ENCODE measurements around the gene MRPS12. TPM values are rescaled to one million over a fixed set of nuclear protein-coding genes. Genes with fewer than 3 reads are reported as not detected.

The MRPS12 gene
- total RNA-seq, 1 experiment from 2014 or later = 115 TPM

- DNase-seq = no peak
- peaks cover 5% of the 10 kb centered on the region for H3K36me3 ChIP-seq (replicated peaks; ENCODE audit: control insufficient read depth, insufficient read depth, low read length)
- H3K4me3 ChIP-seq (ENCODE audit: insufficient read depth, low read depth, low read length) = no peak overlapping the region
Measured at GRCh38 chr19:38901683-38902082, 29.1 kb upstream of the MRPS12 start.

GRCh38 chr19:38904581-38905539, 25.9 kb upstream of the MRPS12 start:
- H3K4me3 ChIP-seq (ENCODE audit: insufficient read depth, low read depth, low read length) = no peak overlapping the region
- H3K27me3 ChIP-seq (ENCODE audit: control insufficient read depth, insufficient read depth, low read length) = no peaks in the 10 kb centered on the region
- H3K36me3 ChIP-seq (replicated peaks; ENCODE audit: control insufficient read depth, insufficient read depth, low read length) = peaks cover 5% of the 10 kb centered on the region
- peak; percentile 25 for DNase-seq

More at GRCh38 chr19:38901683-38902082, 29.1 kb upstream of the MRPS12 start:
- peaks cover 13% of the 10 kb centered on the region for H3K27me3 ChIP-seq (ENCODE audit: control insufficient read depth, insufficient read depth, low read length)

DNA sequence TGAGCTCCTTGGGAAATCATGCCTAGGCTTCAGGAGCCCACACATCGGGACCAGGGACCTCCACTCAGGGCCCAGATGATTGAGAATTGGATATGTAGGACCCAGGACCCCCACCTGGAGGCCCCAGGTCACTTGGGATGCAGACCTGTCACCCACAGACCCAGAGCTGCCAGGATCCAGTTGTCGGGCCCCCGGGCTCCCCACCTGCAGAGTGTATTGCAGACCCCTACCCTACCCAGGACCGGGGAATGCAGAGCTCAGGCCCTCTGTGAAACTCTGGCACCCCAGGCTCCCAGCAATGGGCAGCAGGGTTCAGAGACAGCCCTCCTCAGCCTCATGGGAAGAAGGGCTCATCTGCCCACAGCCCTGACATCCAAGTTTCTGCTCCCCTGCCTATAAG, 25.1 kb upstream of the MRPS12 start:
- no peak overlapping the region for H3K4me3 ChIP-seq (ENCODE audit: insufficient read depth, low read depth, low read length)
- H3K27me3 ChIP-seq (ENCODE audit: control insufficient read depth, insufficient read depth, low read length) = no peaks in the 10 kb centered on the region; the same call in 1 of the 2 replicates
- peak; percentile 27 for DNase-seq
- H3K36me3 ChIP-seq (replicated peaks; ENCODE audit: control insufficient read depth, insufficient read depth, low read length) = peaks cover 5% of the 10 kb centered on the region

GRCh38 chr19:38907227-38907626, 23.5 kb upstream of the MRPS12 start:
- H3K36me3 ChIP-seq (replicated peaks; ENCODE audit: control insufficient read depth, insufficient read depth, low read length) = peaks cover 5% of the 10 kb centered on the region
- H3K27me3 ChIP-seq (ENCODE audit: control insufficient read depth, insufficient read depth, low read length) = peaks cover 7% of the 10 kb centered on the region; the same call in 1 of the 2 replicates
- peak; percentile 42 for DNase-seq
- no peak overlapping the region for H3K4me3 ChIP-seq (ENCODE audit: insufficient read depth, low read depth, low read length)

- DNase-seq = peak; percentile 31
- Histone ChIP-seq H3K36me3 (replicated peaks; ENCODE audit: control insufficient read depth, insufficient read depth, low read length) (peaks cover 5% of the 10 kb centered on the region), H3K4me3 (ENCODE audit: insufficient read depth, low read depth, low read length) (no peak overlapping the region), H3K27me3 (ENCODE audit: control insufficient read depth, insufficient read depth, low read length) (peaks cover 10% of the 10 kb centered on the region; the same call in 1 of the 2 replicates)
Measured at GRCh38 chr19:38907670-38908069, 23.1 kb upstream of the MRPS12 start.

DNA sequence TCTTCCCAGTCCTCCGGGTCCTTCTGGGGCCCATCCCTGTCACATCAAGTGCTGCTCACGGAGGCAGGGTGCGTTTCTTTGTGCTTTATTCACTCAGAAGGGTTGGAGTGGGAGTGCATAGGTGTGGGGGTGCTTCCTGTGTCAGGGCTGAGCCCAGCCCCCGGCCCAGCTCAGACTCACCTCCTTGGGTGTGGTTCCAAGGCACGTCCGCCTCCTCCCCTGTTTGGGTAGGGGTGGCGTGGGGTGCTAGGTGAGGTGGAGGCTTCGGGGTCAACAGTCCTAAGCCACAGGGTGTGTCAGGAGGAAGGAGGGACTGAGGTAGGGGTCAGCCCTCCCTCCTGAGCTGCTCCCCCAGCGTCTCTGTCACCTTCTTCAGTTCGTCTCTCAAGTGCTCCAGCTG, 21.8 kb upstream of the MRPS12 start:
- Histone ChIP-seq H3K4me3 (ENCODE audit: insufficient read depth, low read depth, low read length) (no peak overlapping the region), H3K27me3 (ENCODE audit: control insufficient read depth, insufficient read depth, low read length) (peaks cover 10% of the 10 kb centered on the region; the same call in 1 of the 2 replicates), H3K36me3 (replicated peaks; ENCODE audit: control insufficient read depth, insufficient read depth, low read length) (peaks cover 5% of the 10 kb centered on the region)
- peak; percentile 53 for DNase-seq

DNA sequence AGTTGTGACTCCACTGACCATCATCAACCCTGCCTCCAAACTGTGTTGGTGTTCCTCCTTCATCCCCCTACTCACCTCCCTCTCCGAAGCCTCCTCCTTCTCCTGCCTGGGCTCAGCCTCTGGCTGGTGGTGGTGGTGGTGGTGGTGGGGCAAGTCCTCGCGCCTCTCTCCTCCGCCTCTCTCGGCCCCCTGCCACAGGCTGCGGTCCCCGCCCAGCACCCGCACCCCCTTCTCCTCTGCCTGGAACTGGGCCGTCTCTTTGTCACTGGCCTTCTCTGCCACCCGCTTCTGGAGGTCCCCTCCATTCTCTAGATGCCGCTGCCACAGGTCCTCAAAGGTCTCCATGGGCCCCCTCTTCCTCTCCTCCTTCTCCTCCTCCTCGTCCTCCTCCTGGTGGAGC, 20.3 kb upstream of the MRPS12 start:
- H3K36me3 ChIP-seq (replicated peaks; ENCODE audit: control insufficient read depth, insufficient read depth, low read length) = no peaks in the 10 kb centered on the region; the same call in none of the 2 replicates
- H3K27me3 ChIP-seq (ENCODE audit: control insufficient read depth, insufficient read depth, low read length) = peaks cover 10% of the 10 kb centered on the region; the same call in 1 of the 2 replicates
- DNase-seq = peak; percentile 41
- no peak overlapping the region for H3K4me3 ChIP-seq (ENCODE audit: insufficient read depth, low read depth, low read length)

GRCh38 chr19:38911388-38912001, 19.2 kb upstream of the MRPS12 start:
- no peak for DNase-seq
- no peaks in the 10 kb centered on the region; the same call in 1 of the 2 replicates for H3K36me3 ChIP-seq (replicated peaks; ENCODE audit: control insufficient read depth, insufficient read depth, low read length)
- no peak overlapping the region for H3K4me3 ChIP-seq (ENCODE audit: insufficient read depth, low read depth, low read length)
- H3K27me3 ChIP-seq (ENCODE audit: control insufficient read depth, insufficient read depth, low read length) = peaks cover 10% of the 10 kb centered on the region; the same call in 1 of the 2 replicates

GRCh38 chr19:38912600-38913514, 17.9 kb upstream of the MRPS12 start:
- no peaks in the 10 kb centered on the region; the same call in 1 of the 2 replicates for H3K36me3 ChIP-seq (replicated peaks; ENCODE audit: control insufficient read depth, insufficient read depth, low read length)
- no peak overlapping the region for H3K4me3 ChIP-seq (ENCODE audit: insufficient read depth, low read depth, low read length)
- DNase-seq = peak; percentile 39
- H3K27me3 ChIP-seq (ENCODE audit: control insufficient read depth, insufficient read depth, low read length) = peaks cover 10% of the 10 kb centered on the region; the same call in 1 of the 2 replicates

GRCh38 chr19:38913958-38914357, 16.8 kb upstream of the MRPS12 start:
- no peak overlapping the region for H3K4me3 ChIP-seq (ENCODE audit: insufficient read depth, low read depth, low read length)
- peaks cover 10% of the 10 kb centered on the region; the same call in 1 of the 2 replicates for H3K27me3 ChIP-seq (ENCODE audit: control insufficient read depth, insufficient read depth, low read length)
- DNase-seq = peak; percentile 32
- H3K36me3 ChIP-seq (replicated peaks; ENCODE audit: control insufficient read depth, insufficient read depth, low read length) = no peaks in the 10 kb centered on the region; the same call in 1 of the 2 replicates

DNA sequence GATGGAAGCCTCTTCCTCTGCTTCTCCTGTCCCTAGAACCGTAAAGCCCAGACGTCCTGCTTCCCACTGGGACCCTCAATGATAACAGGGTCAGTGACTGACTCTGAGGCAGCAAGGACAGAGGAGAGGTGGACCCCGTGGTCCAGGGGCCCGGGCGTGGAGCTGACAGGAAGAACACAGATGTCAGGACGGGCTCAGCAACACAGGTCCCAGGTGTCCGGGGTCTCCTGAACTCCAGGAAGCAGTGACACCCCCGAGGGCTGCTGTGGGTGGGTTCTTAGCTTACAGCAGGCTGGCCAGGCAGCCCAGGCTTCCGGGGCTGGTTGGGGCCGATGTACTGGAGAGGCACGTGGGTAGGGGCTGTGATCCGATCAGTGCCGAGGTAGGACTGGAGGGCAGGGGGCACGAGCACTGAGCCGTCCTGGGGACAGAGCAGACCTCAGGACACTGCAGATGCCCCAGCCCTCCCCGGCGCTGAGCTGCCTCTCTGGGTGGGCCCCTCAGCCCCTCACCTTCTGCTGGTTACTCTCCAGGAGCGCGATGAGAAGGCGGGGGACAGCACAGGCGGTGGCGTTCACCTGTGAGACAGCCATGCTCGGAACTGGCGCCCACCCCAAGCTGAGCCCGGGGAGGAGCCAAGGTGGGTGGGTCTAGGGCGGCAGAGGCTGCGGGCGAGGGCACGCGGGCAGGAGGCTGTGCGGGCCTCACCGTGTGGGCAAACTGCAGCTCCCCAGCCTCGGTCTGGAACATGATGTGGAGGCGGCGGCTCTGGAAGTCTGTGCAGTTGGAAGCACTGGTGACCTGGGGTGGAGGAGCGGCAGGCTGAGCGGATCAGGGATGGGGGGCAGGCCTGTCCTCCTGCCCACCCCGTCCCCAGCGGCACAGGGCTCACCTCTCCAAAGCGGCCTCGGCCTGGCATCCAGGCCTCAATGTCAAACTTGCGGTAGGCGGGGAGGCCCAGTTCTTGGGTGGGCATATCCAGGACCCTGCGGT, 15.1 kb upstream of the MRPS12 start:
- Histone ChIP-seq H3K4me3 (ENCODE audit: insufficient read depth, low read depth, low read length) (no peak overlapping the region), H3K36me3 (replicated peaks; ENCODE audit: control insufficient read depth, insufficient read depth, low read length) (peaks cover 1% of the 10 kb centered on the region), H3K27me3 (ENCODE audit: control insufficient read depth, insufficient read depth, low read length) (peaks cover 10% of the 10 kb centered on the region; the same call in 1 of the 2 replicates)
- DNase-seq = peak; percentile 45

DNA sequence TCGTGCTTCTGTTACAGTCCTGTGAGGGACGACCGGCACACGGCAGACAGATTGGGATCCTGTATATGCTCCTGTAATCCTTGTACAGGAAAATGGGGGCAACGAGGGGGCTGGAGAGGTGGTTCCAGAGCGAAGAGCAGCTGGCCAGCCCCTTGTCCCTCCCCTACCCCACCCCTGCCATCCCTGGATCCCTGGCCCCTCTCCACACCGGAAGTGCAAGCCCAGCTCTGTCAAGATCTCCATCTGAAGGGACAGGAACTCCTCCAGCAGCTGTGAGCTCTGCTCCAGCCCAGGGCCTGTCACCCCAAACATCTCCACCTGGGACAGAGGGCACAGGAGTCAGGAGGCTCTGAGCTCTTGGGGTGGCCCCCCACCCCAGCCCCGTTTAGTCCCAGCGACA, 13.2 kb upstream of the MRPS12 start:
- DNase-seq = peak; percentile 47
- peaks cover 5% of the 10 kb centered on the region for H3K36me3 ChIP-seq (replicated peaks; ENCODE audit: control insufficient read depth, insufficient read depth, low read length)
- H3K4me3 ChIP-seq (ENCODE audit: insufficient read depth, low read depth, low read length) = no peak overlapping the region
- peaks cover under 1% of the 10 kb centered on the region; the same call in 1 of the 2 replicates for H3K27me3 ChIP-seq (ENCODE audit: control insufficient read depth, insufficient read depth, low read length)

DNA sequence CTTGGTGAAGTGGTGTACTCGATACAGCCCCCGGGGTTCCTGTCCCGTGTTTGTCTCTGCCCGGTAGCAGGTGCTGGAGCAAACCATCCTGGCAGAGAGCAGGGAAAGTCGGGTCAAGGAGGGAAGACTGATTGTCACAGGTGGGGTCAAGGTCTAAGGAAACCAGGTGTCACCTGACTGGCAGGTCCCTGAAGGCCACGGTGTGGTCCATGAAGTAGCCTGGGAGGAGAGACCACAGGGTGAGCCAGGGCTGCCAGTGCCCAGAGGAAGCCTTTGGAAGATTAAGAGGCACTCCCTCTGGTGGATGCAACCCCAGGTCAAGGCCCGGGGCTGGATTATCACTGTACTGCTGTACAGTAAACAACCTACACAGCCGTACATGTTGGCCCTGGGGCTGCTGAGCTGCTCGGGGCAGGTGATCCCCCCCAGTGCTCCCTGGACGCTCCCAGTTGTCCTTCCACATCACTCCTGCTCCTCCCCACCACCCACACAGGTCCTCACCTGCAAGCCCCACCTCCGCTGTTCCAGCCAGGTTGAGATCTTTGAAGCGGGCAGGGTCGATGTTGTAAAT, 12.7 kb upstream of the MRPS12 start:
- Histone ChIP-seq H3K36me3 (replicated peaks; ENCODE audit: control insufficient read depth, insufficient read depth, low read length) (peaks cover 5% of the 10 kb centered on the region), H3K4me3 (ENCODE audit: insufficient read depth, low read depth, low read length) (no peak overlapping the region), H3K27me3 (ENCODE audit: control insufficient read depth, insufficient read depth, low read length) (no peaks in the 10 kb centered on the region)
- peak; percentile 73 for DNase-seq
